AG04450 (cell line): ENCODE measurements around the gene LSM7. TPM values are rescaled to one million over a fixed set of nuclear protein-coding genes. Genes with fewer than 3 reads are reported as not detected.
"Not testable (repeated sequence)": the region's sequence is repeated elsewhere in the genome, so short reads cannot be mapped to it uniquely, and the experiment has no call there.

Source experiments
- CTCF ChIA-PET: fragments of 300-600, 350-600 bp; formaldehyde crosslinking; extraction: SDS; loops from one replicate; lab custom pipeline; 2022; ENCODE audit warnings: antibody characterized with exemption, inconsistent platforms; lab: Charles Lee
- POLR2A ChIA-PET: fragments of 350-600 bp; formaldehyde crosslinking; extraction: SDS; loops from one replicate; lab custom pipeline; 2021; ENCODE audit warnings: antibody characterized with exemption, inconsistent platforms; lab: Yijun Ruan, JAX
- DNase-seq: peaks from one replicate; pipeline ENCODE4 v3.0.0-alpha.2; 2011; ENCODE audit warnings: low read depth, low spot score
- H3K27ac ChIP-seq: one replicate; pipeline ENCODE4 v1.5.1; 2012; ENCODE audit warnings: low read depth, low read length, control low read depth
- H3K27me3 ChIP-seq: one replicate; pipeline ENCODE4 v1.6.0; 2012; ENCODE audit warnings: low read length; ENCODE audit not compliant: control insufficient read depth, insufficient read depth
- H3K4me3 ChIP-seq: 2 replicates; pipeline ENCODE4 v1.5.1; 2011; ENCODE audit warnings: mild to moderate bottlenecking, low read depth, low read length, control low read depth
- H3K9me3 ChIP-seq: 2 replicates; pipeline ENCODE4 v1.5.1; 2012; ENCODE audit warnings: low read length; ENCODE audit not compliant: control insufficient read depth, insufficient read depth
- CTCF ChIP-seq: IDR thresholded peaks from 2 replicates; pipeline ENCODE4 v1.5.1; 2011; ENCODE audit warnings: low read depth, low read length, control low read depth, inconsistent platforms
- polyA plus RNA-seq: library from polyadenylated mRNA; depleted of rRNA; stranded (reverse); fragments of >200 nt; gene quantifications from 2 replicates; pipeline ENCODE4 v1.2.3, GENCODE V29; 2011

The LSM7 gene
- polyA plus RNA-seq, 1 experiment, result 137 TPM

GRCh38 chr19:2350656-2351055, 22.3 kb upstream of the LSM7 start:
- TF ChIP-seq CTCF, result no peak
- Histone ChIP-seq H3K27me3 (no peaks in the 10 kb centered on the region), H3K27ac (no peak overlapping the region), H3K9me3 (no peaks in the 10 kb centered on the region; the same call in 1 of the 2 replicates), H3K4me3 (no peak overlapping the region)
- no peak for DNase-seq
- ChIA-PET POLR2A (no interaction called here), CTCF (no interaction called here)

- CTCF ChIA-PET, POLR2A ChIA-PET, H3K27ac ChIP-seq, H3K27me3 ChIP-seq, H3K4me3 ChIP-seq, DNase-seq, H3K9me3 ChIP-seq: not testable (repeated sequence)
Observed at GRCh38 chr19:2349818-2350217, 21.4 kb upstream of the LSM7 start.

DNA sequence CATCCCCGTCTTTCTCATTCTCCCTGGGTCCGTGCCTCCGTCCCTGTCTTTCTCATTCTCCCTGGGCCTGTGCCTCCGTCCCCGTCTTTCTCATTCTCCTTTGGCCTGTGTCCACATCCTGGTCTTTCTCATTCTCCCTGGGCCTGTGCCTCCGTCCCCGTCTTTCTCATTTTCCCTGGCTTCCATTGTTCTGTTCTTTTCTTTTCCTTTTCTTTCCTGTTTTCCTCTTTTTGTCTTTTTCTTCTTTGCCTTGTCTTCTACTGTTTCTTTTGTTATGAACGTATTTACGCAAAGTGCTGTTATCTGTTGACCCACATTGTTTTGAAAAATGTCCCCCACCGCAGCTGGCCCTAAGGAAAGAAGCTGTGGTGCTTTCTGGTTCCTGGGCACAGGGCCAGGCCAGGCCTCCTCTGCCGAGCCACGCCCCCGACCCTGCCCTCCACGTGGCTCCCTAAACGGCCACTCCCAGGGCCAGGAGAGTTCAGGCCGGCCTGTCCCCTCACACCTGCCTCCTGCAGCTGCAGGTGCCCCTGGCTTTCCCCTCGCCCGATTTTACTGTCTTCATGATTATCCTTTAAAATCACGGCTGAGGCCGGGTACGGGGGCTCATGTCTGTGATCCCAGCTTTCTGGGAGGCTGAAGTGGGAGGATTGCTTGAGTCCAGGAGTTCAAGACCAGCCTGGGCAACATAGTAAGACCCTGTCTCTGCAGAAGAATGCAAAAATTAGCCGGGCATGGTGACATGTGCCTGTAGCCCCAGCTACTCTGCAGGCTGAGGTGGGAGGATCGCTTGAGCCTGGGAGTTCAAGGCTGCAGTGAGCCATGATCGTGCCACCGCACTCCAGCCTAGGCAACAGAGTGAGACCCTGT, 17.6 kb upstream of the LSM7 start:
- TF ChIP-seq CTCF, result no peak
- Histone ChIP-seq H3K27me3 (no peaks in the 10 kb centered on the region), H3K4me3 (no peak overlapping the region), H3K9me3 (no peaks in the 10 kb centered on the region), H3K27ac (no peak overlapping the region)
- no peak for DNase-seq
- ChIA-PET CTCF (no interaction called here), POLR2A (no interaction called here)

GRCh38 chr19:2345076-2345475, 16.7 kb upstream of the LSM7 start:
- CTCF ChIA-PET, result no interaction called here
- Histone ChIP-seq H3K4me3 (no peak overlapping the region), H3K27ac (no peak overlapping the region), H3K27me3 (no peaks in the 10 kb centered on the region), H3K9me3 (no peaks in the 10 kb centered on the region)
- TF ChIP-seq CTCF, result no peak
- POLR2A ChIA-PET, result no interaction called here
- DNase-seq, result no peak

DNA sequence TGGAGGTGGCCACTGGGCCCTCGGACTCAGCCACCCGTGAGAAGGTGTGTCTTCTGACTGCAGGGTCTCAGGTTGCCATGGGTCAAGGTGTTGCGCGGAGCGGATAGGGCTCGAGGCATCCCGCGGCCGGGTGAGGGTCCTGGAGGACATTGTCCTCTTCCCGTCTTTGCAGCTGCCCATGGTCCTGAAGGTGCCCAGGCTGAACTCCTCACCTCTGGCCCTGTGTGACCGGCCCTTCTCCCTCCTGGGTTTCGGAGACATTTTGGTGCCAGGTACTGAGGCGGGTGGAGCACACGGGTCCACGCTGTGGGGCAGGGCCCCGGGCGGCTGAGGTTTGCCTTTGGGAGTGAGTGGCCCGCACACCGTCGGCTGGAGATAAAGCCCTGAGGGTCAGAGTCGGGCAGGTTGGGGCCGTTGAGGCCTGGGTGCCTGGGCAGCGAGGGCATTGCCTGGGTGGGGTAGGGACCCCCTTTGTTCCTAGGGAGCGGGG, 16.0 kb upstream of the LSM7 start:
- no peak overlapping the region for H3K27ac ChIP-seq
- CTCF ChIA-PET, result no interaction called here
- H3K9me3 ChIP-seq, result no peaks in the 10 kb centered on the region; the same call in 1 of the 2 replicates
- no peaks in the 10 kb centered on the region for H3K27me3 ChIP-seq
- no peak for TF ChIP-seq CTCF
- no peak overlapping the region for H3K4me3 ChIP-seq
- DNase-seq, result no peak
- POLR2A ChIA-PET, result no interaction called here
